Uterus (tissue), 2 donors: ENCODE data around the gene BMP5.
"Not testable (repeated sequence)": the region's sequence is repeated elsewhere in the genome, so short reads cannot be mapped to it uniquely, and the experiment has no call there.

Source experiments
- POLR2A ChIP-seq, 2 donors: fragments of 450-650 bp; IDR thresholded peaks; one replicate each; pipeline ENCODE4 v1.6.1; 2016; ENCODE audit warnings: antibody characterized with exemption in 2 of 2, mild to moderate bottlenecking in 1 of 2, moderate library complexity in 1 of 2
- TF ChIP-seq, protein P1 (sequence below), 4 experiments: fragments of 200-600 bp in 2 of 4; fragments of 450-650 bp in 2 of 4; sonication (generic) in 2 of 4; IDR thresholded peaks; one replicate each; pipeline ENCODE4 v1.5.1; 2016 to 2019; ENCODE audit warnings: antibody characterized with exemption in 4 of 4, mild to moderate bottlenecking in 2 of 4, moderate library complexity in 1 of 4

- TF ChIP-seq, protein P1, sequence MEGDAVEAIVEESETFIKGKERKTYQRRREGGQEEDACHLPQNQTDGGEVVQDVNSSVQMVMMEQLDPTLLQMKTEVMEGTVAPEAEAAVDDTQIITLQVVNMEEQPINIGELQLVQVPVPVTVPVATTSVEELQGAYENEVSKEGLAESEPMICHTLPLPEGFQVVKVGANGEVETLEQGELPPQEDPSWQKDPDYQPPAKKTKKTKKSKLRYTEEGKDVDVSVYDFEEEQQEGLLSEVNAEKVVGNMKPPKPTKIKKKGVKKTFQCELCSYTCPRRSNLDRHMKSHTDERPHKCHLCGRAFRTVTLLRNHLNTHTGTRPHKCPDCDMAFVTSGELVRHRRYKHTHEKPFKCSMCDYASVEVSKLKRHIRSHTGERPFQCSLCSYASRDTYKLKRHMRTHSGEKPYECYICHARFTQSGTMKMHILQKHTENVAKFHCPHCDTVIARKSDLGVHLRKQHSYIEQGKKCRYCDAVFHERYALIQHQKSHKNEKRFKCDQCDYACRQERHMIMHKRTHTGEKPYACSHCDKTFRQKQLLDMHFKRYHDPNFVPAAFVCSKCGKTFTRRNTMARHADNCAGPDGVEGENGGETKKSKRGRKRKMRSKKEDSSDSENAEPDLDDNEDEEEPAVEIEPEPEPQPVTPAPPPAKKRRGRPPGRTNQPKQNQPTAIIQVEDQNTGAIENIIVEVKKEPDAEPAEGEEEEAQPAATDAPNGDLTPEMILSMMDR (IDR thresholded peaks at IDR 0.05): not testable (repeated sequence)
- not testable (repeated sequence) for TF ChIP-seq POLR2A (IDR thresholded peaks at IDR 0.05)
Measured at GRCh38 chr6:55909911-55910310, 34.5 kb upstream of the BMP5 start.
